Measurements from ENCODE around the gene OR6N1.

The OR6N1 gene

DNA sequence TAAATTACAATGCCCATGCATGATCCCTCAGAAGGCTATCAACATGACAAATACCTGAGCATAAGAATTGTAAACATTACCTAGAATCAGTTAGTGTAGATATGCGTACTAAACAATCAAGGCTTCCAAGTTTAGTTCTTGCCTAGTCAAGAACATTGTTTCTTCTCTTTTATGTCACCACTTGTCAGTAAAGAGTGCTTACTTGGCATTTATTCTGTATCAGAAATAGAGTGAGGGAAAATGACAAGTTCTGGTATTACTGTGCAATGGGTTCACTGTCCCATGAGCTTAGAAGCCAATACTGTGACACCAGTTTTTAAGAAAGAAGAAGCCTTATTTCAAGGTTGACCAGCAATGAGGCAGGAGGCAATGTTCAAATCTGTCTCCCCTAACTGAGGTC lies 31.7 kb upstream of the OR6N1 start:
- TF ChIP-seq TCF12 (IDR thresholded peaks at IDR 0.05; ENCODE audit: low read depth): no peak
- TF ChIP-seq EP300 (IDR thresholded peaks at IDR 0.05; ENCODE audit: borderline replicate concordance): no peak
- TF ChIP-seq TEAD4 (IDR thresholded peaks at IDR 0.05): no peak
- TF ChIP-seq YY1 (IDR thresholded peaks at IDR 0.05; ENCODE audit: low read depth): no peak
- TF ChIP-seq EGR1 (IDR thresholded peaks at IDR 0.05): no peak
- TF ChIP-seq FOXM1 (IDR thresholded peaks at IDR 0.05; ENCODE audit: borderline replicate concordance, low read depth): no peak
- TF ChIP-seq TAF1 (IDR thresholded peaks at IDR 0.05; ENCODE audit: low read depth): no peak
- no peak for TF ChIP-seq CREB1 (IDR thresholded peaks at IDR 0.05; ENCODE audit: low read depth)
- TF ChIP-seq, protein P1, sequence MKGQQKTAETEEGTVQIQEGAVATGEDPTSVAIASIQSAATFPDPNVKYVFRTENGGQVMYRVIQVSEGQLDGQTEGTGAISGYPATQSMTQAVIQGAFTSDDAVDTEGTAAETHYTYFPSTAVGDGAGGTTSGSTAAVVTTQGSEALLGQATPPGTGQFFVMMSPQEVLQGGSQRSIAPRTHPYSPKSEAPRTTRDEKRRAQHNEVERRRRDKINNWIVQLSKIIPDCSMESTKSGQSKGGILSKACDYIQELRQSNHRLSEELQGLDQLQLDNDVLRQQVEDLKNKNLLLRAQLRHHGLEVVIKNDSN (IDR thresholded peaks at IDR 0.05): no peak
- no peak for TF ChIP-seq RAD21 (IDR thresholded peaks at IDR 0.05; ENCODE audit: low read depth)
- no peak for TF ChIP-seq NFIC (IDR thresholded peaks at IDR 0.05)
- TF ChIP-seq CEBPB (IDR thresholded peaks at IDR 0.05): no peak
- TF ChIP-seq, protein P2, sequence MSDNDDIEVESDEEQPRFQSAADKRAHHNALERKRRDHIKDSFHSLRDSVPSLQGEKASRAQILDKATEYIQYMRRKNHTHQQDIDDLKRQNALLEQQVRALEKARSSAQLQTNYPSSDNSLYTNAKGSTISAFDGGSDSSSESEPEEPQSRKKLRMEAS (IDR thresholded peaks at IDR 0.05): no peak
- TF ChIP-seq ZBTB7A (IDR thresholded peaks at IDR 0.05; ENCODE audit: low read depth): no peak
- TF ChIP-seq, protein P3, sequence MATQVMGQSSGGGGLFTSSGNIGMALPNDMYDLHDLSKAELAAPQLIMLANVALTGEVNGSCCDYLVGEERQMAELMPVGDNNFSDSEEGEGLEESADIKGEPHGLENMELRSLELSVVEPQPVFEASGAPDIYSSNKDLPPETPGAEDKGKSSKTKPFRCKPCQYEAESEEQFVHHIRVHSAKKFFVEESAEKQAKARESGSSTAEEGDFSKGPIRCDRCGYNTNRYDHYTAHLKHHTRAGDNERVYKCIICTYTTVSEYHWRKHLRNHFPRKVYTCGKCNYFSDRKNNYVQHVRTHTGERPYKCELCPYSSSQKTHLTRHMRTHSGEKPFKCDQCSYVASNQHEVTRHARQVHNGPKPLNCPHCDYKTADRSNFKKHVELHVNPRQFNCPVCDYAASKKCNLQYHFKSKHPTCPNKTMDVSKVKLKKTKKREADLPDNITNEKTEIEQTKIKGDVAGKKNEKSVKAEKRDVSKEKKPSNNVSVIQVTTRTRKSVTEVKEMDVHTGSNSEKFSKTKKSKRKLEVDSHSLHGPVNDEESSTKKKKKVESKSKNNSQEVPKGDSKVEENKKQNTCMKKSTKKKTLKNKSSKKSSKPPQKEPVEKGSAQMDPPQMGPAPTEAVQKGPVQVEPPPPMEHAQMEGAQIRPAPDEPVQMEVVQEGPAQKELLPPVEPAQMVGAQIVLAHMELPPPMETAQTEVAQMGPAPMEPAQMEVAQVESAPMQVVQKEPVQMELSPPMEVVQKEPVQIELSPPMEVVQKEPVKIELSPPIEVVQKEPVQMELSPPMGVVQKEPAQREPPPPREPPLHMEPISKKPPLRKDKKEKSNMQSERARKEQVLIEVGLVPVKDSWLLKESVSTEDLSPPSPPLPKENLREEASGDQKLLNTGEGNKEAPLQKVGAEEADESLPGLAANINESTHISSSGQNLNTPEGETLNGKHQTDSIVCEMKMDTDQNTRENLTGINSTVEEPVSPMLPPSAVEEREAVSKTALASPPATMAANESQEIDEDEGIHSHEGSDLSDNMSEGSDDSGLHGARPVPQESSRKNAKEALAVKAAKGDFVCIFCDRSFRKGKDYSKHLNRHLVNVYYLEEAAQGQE (IDR thresholded peaks at IDR 0.05; ENCODE audit: low read depth): no peak

DNA sequence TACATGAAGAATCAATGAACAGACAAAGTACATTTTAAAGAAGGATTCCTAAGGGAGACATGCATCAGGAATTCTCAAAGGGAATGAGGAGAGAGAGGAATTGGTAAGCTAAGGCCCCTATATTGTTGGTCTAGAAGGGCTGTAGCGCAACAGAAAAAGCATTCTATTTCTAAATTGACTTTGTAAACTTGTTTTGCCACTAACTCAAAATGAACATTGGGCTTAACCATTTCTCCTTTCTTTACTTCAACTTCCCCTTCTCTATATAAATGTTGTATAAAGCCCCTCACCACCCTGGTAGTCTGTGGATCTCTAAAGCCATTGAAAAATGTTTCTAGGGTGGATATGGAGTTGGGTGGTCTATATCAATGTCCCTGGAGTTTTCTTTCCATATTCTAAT lies 29.4 kb upstream of the OR6N1 start:
- TF ChIP-seq, protein P3 (IDR thresholded peaks at IDR 0.05; ENCODE audit: low read depth): no peak
- TF ChIP-seq TEAD4 (IDR thresholded peaks at IDR 0.05): no peak
- no peak for TF ChIP-seq ZBTB7A (IDR thresholded peaks at IDR 0.05; ENCODE audit: low read depth)
- TF ChIP-seq EGR1 (IDR thresholded peaks at IDR 0.05): no peak
- TF ChIP-seq, protein P1 (IDR thresholded peaks at IDR 0.05): no peak
- no peak for TF ChIP-seq NFIC (IDR thresholded peaks at IDR 0.05)
- no peak for TF ChIP-seq FOXM1 (IDR thresholded peaks at IDR 0.05; ENCODE audit: borderline replicate concordance, low read depth)
- no peak for TF ChIP-seq TCF12 (IDR thresholded peaks at IDR 0.05; ENCODE audit: low read depth)
- no peak for TF ChIP-seq YY1 (IDR thresholded peaks at IDR 0.05; ENCODE audit: low read depth)

DNA sequence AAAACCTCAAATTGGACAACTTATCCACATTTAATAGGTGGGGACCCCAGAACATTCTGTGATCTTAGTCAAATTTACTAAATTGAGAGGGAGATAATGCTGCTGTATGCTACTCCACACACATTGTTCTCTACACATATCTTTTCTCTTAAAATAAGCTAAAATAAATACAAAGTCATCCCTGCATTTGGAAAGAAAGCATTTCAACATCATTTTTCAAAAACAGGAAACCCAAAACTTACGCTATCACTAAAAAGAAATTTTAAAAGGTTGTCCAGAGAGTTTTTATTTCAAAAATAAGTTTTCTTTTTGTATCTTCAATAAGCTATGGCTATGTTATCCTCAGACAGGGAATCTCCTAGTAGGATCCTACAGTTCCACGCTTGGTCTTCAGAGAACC lies 28.5 kb upstream of the OR6N1 start:
- TF ChIP-seq ZBTB7A (IDR thresholded peaks at IDR 0.05; ENCODE audit: low read depth) (no peak), FOXM1 (IDR thresholded peaks at IDR 0.05; ENCODE audit: borderline replicate concordance, low read depth) (no peak), TCF12 (IDR thresholded peaks at IDR 0.05; ENCODE audit: low read depth) (no peak), EGR1 (IDR thresholded peaks at IDR 0.05) (no peak), CEBPB (IDR thresholded peaks at IDR 0.05) (no peak), RAD21 (IDR thresholded peaks at IDR 0.05; ENCODE audit: low read depth) (no peak), CREB1 (IDR thresholded peaks at IDR 0.05; ENCODE audit: low read depth) (no peak)

DNA sequence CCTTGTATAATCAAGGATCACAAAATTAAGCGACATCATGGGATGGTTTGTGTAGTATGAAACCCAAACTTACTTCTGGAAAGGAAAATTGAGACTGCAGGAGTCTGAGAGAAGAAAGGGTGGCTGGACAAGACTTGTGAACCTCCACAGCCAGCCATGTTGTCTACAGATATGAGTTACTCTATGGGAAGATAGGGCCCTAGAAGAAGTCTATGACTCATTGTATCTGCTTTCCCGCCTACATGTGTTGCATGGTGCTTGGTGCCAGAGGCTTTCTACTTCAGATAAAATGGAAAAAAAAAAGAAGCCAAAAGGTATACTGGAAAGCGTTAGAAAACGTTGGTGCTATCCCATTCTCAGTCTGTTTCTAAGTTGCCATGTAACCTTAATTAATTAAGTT lies 27.7 kb upstream of the OR6N1 start:
- TF ChIP-seq FOXM1 (IDR thresholded peaks at IDR 0.05; ENCODE audit: borderline replicate concordance, low read depth) (no peak), CREB1 (IDR thresholded peaks at IDR 0.05; ENCODE audit: low read depth) (no peak), EP300 (IDR thresholded peaks at IDR 0.05; ENCODE audit: borderline replicate concordance) (no peak), EGR1 (IDR thresholded peaks at IDR 0.05) (no peak), YY1 (IDR thresholded peaks at IDR 0.05; ENCODE audit: low read depth) (no peak), RAD21 (IDR thresholded peaks at IDR 0.05; ENCODE audit: low read depth) (no peak), CEBPB (IDR thresholded peaks at IDR 0.05) (no peak), NFIC (IDR thresholded peaks at IDR 0.05) (no peak), TCF12 (IDR thresholded peaks at IDR 0.05; ENCODE audit: low read depth) (no peak), TAF1 (IDR thresholded peaks at IDR 0.05; ENCODE audit: low read depth) (no peak), TEAD4 (IDR thresholded peaks at IDR 0.05) (no peak), ZBTB7A (IDR thresholded peaks at IDR 0.05; ENCODE audit: low read depth) (no peak)
- TF ChIP-seq, protein P2 (IDR thresholded peaks at IDR 0.05): no peak
- TF ChIP-seq, protein P3 (IDR thresholded peaks at IDR 0.05; ENCODE audit: low read depth): no peak
- TF ChIP-seq, protein P1 (IDR thresholded peaks at IDR 0.05): no peak
